ENCODE results near the gene ECI2.

The ECI2 gene

GRCh38 chr6:4133941-4134838 lies 1.2 kb downstream of the ECI2 start:
- TF ChIP-seq, protein P1, sequence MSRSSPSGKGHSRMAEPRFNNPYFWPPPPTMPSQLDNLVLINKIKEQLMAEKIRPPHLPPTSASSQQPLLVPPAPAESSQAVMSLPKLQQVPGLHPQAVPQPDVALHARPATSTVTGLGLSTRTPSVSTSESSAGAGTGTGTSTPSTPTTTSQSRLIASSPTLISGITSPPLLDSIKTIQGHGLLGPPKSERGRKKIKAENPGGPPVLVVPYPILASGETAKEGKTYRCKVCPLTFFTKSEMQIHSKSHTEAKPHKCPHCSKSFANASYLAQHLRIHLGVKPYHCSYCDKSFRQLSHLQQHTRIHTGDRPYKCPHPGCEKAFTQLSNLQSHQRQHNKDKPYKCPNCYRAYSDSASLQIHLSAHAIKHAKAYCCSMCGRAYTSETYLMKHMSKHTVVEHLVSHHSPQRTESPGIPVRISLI (tag by site-specific recombination; IDR thresholded peaks at IDR 0.05), result no peak
- TF ChIP-seq ZNF112 (tag by site-specific recombination; IDR thresholded peaks at IDR 0.05), result no peak
- peak; percentile 20 for TF ChIP-seq ZFHX2 (tag by site-specific recombination; conservative IDR thresholded peaks at IDR 0.05)
- TF ChIP-seq GLIS1 (tag by site-specific recombination; IDR thresholded peaks at IDR 0.05), result peak; percentile 11; the same call in 1 of the 2 replicates
- TF ChIP-seq ZNF214 (tag by site-specific recombination; IDR thresholded peaks at IDR 0.05; ENCODE audit: borderline replicate concordance), result no peak
- TF ChIP-seq ZNF768 (tag by site-specific recombination; IDR thresholded peaks at IDR 0.05), result 0 out of 2 replicates have a peak, but pooled peaks have one; percentile 22
- TF ChIP-seq SCRT2 (tag by site-specific recombination; IDR thresholded peaks at IDR 0.05), result 0 out of 2 replicates have a peak, but pooled peaks have one; percentile 11
- TF ChIP-seq, protein P2, sequence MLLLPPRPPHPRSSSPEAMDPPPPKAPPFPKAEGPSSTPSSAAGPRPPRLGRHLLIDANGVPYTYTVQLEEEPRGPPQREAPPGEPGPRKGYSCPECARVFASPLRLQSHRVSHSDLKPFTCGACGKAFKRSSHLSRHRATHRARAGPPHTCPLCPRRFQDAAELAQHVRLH (tag by site-specific recombination; IDR thresholded peaks at IDR 0.05), result no peak
- no peak for TF ChIP-seq GLIS2 (tag by site-specific recombination; IDR thresholded peaks at IDR 0.05)
- peak; percentile 54 for TF ChIP-seq PRDM10 (tag by site-specific recombination; IDR thresholded peaks at IDR 0.05)
- peak; percentile 74 for TF ChIP-seq ZIC2 (tag by site-specific recombination; IDR thresholded peaks at IDR 0.05)
- H3K4me3 ChIP-seq (ENCODE audit: low read depth, low read length), result peak overlapping the region; percentile 85
- ChIA-PET CTCF (interaction anchor here (0.9 to 1.2 kb wide), 2 partner anchors 22 to 47 kb away, joined by 3 to 4 read pairs; no protein-coding TSS in a partner anchor), POLR2A (interaction anchor here (1.7 to 2.9 kb wide), 3 partner anchors 21 to 113 kb away, joined by 8 to 38 read pairs (median 8); a partner anchor contains a TSS)
- H3K9me3 ChIP-seq (ENCODE audit: control insufficient read depth, insufficient read depth, low read depth, low read length), result no peaks in the 10 kb centered on the region
- H3K27ac ChIP-seq (ENCODE audit: extremely low read depth, low read depth, low read length), result no peak overlapping the region
- H3K36me3 ChIP-seq (ENCODE audit: control insufficient read depth in 2 of 2, insufficient read depth in 1 of 2, low read length in 2 of 2), result peaks cover 8 to 40% of the 10 kb centered on the region in 2 experiments; a peak in 2 of 3 replicates
- H3K4me1 ChIP-seq (ENCODE audit: control insufficient read depth, insufficient read depth, low read length), result peaks cover under 1% of the 10 kb centered on the region; the same call in 1 of the 2 replicates

DNA sequence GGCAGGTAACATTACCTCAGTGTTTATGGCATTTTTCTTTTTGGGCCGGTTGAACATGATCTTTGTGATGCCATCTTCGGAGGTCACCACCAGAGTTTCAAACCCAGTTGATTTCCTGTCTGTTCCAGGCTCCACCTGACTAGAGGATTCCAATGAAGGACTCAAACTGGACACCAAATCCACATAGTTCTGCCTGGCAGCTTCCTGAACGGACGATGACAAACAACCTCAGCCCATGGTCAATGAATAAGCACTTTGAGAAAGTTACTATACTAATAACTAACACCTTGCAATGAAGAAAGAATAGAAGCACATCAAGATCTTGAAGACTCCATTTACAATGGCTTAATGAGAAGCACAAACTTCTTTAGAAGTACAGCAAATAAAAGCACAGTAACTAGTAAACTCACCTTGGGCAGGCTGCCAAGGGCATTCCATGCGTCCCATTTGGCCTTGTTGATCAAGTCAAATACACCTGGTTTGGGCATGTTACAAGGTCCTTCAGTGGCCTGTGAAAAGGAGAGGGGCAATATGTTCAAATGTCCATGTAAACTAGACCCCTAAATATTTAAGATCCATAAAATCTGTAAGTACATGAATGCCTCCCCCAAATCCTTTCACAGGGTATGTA lies 4.9 kb downstream of the ECI2 start:
- no peaks in the 10 kb centered on the region for H3K9me3 ChIP-seq (ENCODE audit: control insufficient read depth, insufficient read depth, low read depth, low read length)
- CTCF ChIA-PET, result no interaction called here
- H3K27ac ChIP-seq (ENCODE audit: extremely low read depth, low read depth, low read length), result no peak overlapping the region
- no peaks in the 10 kb centered on the region; the same call in 1 of the 2 replicates for H3K4me1 ChIP-seq (ENCODE audit: control insufficient read depth, insufficient read depth, low read length)
- no peak overlapping the region for H3K4me3 ChIP-seq (ENCODE audit: low read depth, low read length)
- H3K36me3 ChIP-seq (ENCODE audit: control insufficient read depth in 2 of 2, insufficient read depth in 1 of 2, low read length in 2 of 2), result peaks cover 20 to 72% of the 10 kb centered on the region in 2 experiments; a peak in 2 of 3 replicates
- POLR2A ChIA-PET, result no interaction called here
- TF ChIP-seq ZNF280D (tag by site-specific recombination; IDR thresholded peaks at IDR 0.05) (no peak), ZNF223 (tag by site-specific recombination; IDR thresholded peaks at IDR 0.05) (no peak), ZNF266 (tag by site-specific recombination; IDR thresholded peaks at IDR 0.05; ENCODE audit: low read depth) (no peak), OSR2 (tag by site-specific recombination; IDR thresholded peaks at IDR 0.05) (no peak), BCL11A (tag by site-specific recombination; IDR thresholded peaks at IDR 0.05; ENCODE audit: low read depth) (no peak), ZFP41 (tag by site-specific recombination; IDR thresholded peaks at IDR 0.05; ENCODE audit: borderline replicate concordance) (no peak), ZNF629 (tag by site-specific recombination; IDR thresholded peaks at IDR 0.05) (no peak), ZNF18 (tag by site-specific recombination; IDR thresholded peaks at IDR 0.05) (no peak), ZNF416 (tag by site-specific recombination; IDR thresholded peaks at IDR 0.05) (no peak)
- TF ChIP-seq, protein P3, sequence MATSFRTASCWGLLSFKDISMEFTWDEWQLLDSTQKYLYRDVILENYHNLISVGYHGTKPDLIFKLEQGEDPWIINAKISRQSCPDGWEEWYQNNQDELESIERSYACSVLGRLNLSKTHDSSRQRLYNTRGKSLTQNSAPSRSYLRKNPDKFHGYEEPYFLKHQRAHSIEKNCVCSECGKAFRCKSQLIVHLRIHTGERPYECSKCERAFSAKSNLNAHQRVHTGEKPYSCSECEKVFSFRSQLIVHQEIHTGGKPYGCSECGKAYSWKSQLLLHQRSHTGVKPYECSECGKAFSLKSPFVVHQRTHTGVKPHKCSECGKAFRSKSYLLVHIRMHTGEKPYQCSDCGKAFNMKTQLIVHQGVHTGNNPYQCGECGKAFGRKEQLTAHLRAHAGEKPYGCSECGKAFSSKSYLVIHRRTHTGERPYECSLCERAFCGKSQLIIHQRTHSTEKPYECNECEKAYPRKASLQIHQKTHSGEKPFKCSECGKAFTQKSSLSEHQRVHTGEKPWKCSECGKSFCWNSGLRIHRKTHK (tag by site-specific recombination; IDR thresholded peaks at IDR 0.05), result no peak
